Measurements from ENCODE around the gene SEMA5B. TPM values are rescaled to one million over a fixed set of nuclear protein-coding genes. Genes with fewer than 3 reads are reported as not detected.

SEMA5B gene
- total RNA-seq, 3 donors from 2014 or later = 0.15 to 0.33 (median 0.32) TPM

- Histone ChIP-seq H3K36me3 (no peaks in the 10 kb centered on the region), H3K9me3 (no peaks in the 10 kb centered on the region), H3K4me3 (no peak overlapping the region), H3K27me3 (no peaks in the 10 kb centered on the region), H3K27ac (no peak overlapping the region), H3K4me1 (no peaks in the 10 kb centered on the region)
- TF ChIP-seq POLR2AphosphoS5 (IDR thresholded peaks at IDR 0.05) (no peak), POLR2A (IDR thresholded peaks at IDR 0.05) (no peak), CTCF (IDR thresholded peaks at IDR 0.05) (no peak)
- intact Hi-C loops (cut with DNase I; ENCODE audit: low total_unique reads) = no loop called here
- DNase-seq (ENCODE audit: low spot score in 2 of 2) = no peak
Observed at GRCh38 chr3:122880173-122880572, 147.4 kb downstream of the SEMA5B start.

- no peak overlapping the region for H3K27ac ChIP-seq
- no peak overlapping the region for H3K4me3 ChIP-seq
- no peaks in the 10 kb centered on the region for H3K36me3 ChIP-seq
- intact Hi-C loops (cut with DNase I; ENCODE audit: low total_unique reads) = no loop called here
- DNase-seq (ENCODE audit: low spot score in 2 of 2) = no peak
- H3K27me3 ChIP-seq = no peaks in the 10 kb centered on the region
- no peaks in the 10 kb centered on the region for H3K4me1 ChIP-seq
- no peak for TF ChIP-seq CTCF (IDR thresholded peaks at IDR 0.05)
- no peak for TF ChIP-seq POLR2A (IDR thresholded peaks at IDR 0.05)
- no peak for TF ChIP-seq POLR2AphosphoS5 (IDR thresholded peaks at IDR 0.05)
- no peaks in the 10 kb centered on the region for H3K9me3 ChIP-seq
Observed at GRCh38 chr3:122875547-122876127, 151.9 kb downstream of the SEMA5B start.

GRCh38 chr3:122873741-122874515 lies 153.6 kb downstream of the SEMA5B start:
- TF ChIP-seq POLR2A (IDR thresholded peaks at IDR 0.05) (no peak), CTCF (IDR thresholded peaks at IDR 0.05) (no peak), POLR2AphosphoS5 (IDR thresholded peaks at IDR 0.05) (no peak)
- Histone ChIP-seq H3K27ac (no peak overlapping the region), H3K4me1 (no peaks in the 10 kb centered on the region), H3K9me3 (no peaks in the 10 kb centered on the region), H3K27me3 (no peaks in the 10 kb centered on the region), H3K4me3 (no peak overlapping the region), H3K36me3 (no peaks in the 10 kb centered on the region)
- intact Hi-C loops (cut with DNase I; ENCODE audit: low total_unique reads) = no loop called here
- DNase-seq (ENCODE audit: low spot score in 2 of 2) = no peak

- Histone ChIP-seq H3K9me3 (no peaks in the 10 kb centered on the region), H3K27me3 (no peaks in the 10 kb centered on the region), H3K27ac (no peak overlapping the region), H3K36me3 (no peaks in the 10 kb centered on the region), H3K4me3 (no peak overlapping the region), H3K4me1 (no peaks in the 10 kb centered on the region)
- no peak for DNase-seq (ENCODE audit: low spot score in 2 of 2)
- TF ChIP-seq POLR2AphosphoS5 (IDR thresholded peaks at IDR 0.05) (no peak), CTCF (IDR thresholded peaks at IDR 0.05) (no peak), POLR2A (IDR thresholded peaks at IDR 0.05) (no peak)
- intact Hi-C loops (cut with DNase I; ENCODE audit: low total_unique reads) = no loop called here
Observed at GRCh38 chr3:122868322-122868721, 159.2 kb downstream of the SEMA5B start.

- H3K27ac ChIP-seq = no peak overlapping the region
- no peaks in the 10 kb centered on the region for H3K9me3 ChIP-seq
- no peaks in the 10 kb centered on the region for H3K36me3 ChIP-seq
- no peak overlapping the region for H3K4me3 ChIP-seq
- intact Hi-C loops (cut with DNase I; ENCODE audit: low total_unique reads) = no loop called here
- no peak for DNase-seq (ENCODE audit: low spot score in 2 of 2)
- no peaks in the 10 kb centered on the region for H3K4me1 ChIP-seq
- H3K27me3 ChIP-seq = no peaks in the 10 kb centered on the region
- TF ChIP-seq POLR2A (IDR thresholded peaks at IDR 0.05) = no peak
- no peak for TF ChIP-seq POLR2AphosphoS5 (IDR thresholded peaks at IDR 0.05)
Observed at GRCh38 chr3:122864498-122864897, 163.1 kb downstream of the SEMA5B start.

Measured in breast epithelium (tissue), 4 donors.